AG09309 (cell line): ENCODE results near the gene ARPP19.
A peak's percentile ranks its signal among the peaks of the same experiment; 100 is the strongest.

ENCODE experiments used
- DNase-seq: peaks from one replicate; pipeline ENCODE4 v3.0.0-alpha.2; 2010; ENCODE audit warnings: low read depth
- H3K4me3 ChIP-seq: 2 replicates; pipeline ENCODE4 v1.5.1; 2011; ENCODE audit warnings: mild to moderate bottlenecking, low read depth, low read length, moderate library complexity; ENCODE audit not compliant: control insufficient read depth
- TF ChIP-seq, protein P1 (sequence below): IDR thresholded peaks from 2 replicates; pipeline ENCODE4 v1.5.1; 2011; ENCODE audit warnings: mild to moderate bottlenecking, low read depth, low read length, inconsistent platforms; ENCODE audit not compliant: insufficient read depth, control insufficient read depth; ENCODE audit errors: missing control alignments

ARPP19 gene

GRCh38 chr15:52546031-52546751 is 22.6 kb downstream of the ARPP19 start:
- no peak for DNase-seq
- H3K4me3 ChIP-seq = no peak overlapping the region
- TF ChIP-seq, protein P1, sequence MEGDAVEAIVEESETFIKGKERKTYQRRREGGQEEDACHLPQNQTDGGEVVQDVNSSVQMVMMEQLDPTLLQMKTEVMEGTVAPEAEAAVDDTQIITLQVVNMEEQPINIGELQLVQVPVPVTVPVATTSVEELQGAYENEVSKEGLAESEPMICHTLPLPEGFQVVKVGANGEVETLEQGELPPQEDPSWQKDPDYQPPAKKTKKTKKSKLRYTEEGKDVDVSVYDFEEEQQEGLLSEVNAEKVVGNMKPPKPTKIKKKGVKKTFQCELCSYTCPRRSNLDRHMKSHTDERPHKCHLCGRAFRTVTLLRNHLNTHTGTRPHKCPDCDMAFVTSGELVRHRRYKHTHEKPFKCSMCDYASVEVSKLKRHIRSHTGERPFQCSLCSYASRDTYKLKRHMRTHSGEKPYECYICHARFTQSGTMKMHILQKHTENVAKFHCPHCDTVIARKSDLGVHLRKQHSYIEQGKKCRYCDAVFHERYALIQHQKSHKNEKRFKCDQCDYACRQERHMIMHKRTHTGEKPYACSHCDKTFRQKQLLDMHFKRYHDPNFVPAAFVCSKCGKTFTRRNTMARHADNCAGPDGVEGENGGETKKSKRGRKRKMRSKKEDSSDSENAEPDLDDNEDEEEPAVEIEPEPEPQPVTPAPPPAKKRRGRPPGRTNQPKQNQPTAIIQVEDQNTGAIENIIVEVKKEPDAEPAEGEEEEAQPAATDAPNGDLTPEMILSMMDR = no peak

- TF ChIP-seq, protein P1 = no peak
- DNase-seq = no peak
- no peak overlapping the region for H3K4me3 ChIP-seq
Measured at GRCh38 chr15:52540374-52541012, 28.3 kb downstream of the ARPP19 start.

DNA sequence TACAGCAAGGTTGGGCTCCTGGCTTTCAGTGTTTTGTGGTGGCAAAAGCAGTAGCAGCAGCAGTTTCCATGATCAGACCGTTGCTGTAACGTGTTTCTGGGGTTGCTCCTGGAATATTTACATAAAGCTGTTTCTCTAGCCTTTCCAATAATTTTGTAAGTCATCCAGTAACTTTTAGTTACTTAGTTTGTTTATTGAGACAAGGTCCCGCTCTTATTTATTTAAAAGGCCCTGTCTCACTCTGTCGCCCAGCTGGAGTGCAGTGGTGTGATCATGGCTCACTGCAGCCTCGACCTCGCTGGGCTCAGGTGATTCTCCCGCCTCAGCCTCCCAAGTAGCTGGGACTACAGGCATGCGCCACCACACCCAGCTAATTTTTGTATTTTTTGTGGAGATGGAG is 31.4 kb downstream of the ARPP19 start:
- TF ChIP-seq, protein P1 = no peak
- no peak for DNase-seq
- no peak overlapping the region for H3K4me3 ChIP-seq

GRCh38 chr15:52532427-52532826 is 36.4 kb downstream of the ARPP19 start:
- TF ChIP-seq, protein P1 = no peak
- H3K4me3 ChIP-seq = no peak overlapping the region
- DNase-seq = no peak

DNA sequence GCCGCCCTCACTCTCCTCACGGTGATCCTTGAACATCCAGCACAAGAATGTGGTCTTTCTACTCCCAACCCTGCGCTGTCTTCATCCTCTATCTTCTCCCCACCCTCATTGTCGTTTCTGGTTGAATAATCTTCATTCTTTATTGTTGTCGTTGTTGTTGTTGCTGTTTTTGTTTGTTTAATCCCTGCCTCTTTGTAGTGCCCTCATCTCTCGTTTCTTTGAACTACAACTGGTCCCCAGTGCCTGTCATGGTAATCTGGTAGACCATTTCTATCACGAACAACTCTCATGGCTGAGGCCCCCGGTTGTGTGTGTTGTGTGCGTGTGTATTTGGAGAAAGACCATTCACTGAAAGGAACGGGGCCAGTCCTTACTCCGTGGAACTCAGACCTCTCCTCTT is 38.9 kb downstream of the ARPP19 start:
- TF ChIP-seq, protein P1 = no peak
- DNase-seq = no peak
- H3K4me3 ChIP-seq = no peak overlapping the region; the same call in 1 of the 2 replicates

DNA sequence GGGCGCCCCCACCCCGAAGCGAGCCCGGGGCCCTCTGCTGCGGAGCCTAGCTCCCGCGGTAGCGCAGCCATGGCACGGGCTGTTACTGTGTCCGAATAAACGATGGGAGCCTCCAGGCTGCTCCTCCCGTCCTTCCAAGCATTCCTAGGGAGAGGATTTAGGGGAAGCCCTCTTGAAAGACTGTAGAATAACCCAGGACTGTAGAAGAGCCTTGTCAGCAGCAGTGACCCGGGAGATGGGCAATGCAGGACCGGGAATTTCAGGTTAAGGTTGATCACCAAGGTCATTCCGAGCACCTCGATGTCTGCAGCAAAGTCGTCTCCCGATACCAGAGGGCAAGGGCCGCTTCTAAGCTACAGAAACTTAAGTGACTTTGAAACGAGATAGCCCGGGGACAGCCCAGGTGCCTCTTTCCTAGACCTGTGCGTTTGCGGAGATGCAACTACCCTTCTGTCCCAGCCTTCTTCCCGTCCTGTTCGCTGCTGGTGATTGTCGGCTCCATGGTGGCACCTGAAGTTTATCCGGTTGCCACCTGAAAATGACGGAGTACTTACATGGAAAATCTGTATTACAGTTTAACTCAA is 39.4 kb downstream of the ARPP19 start:
- H3K4me3 ChIP-seq = peak overlapping the region; percentile 78
- TF ChIP-seq, protein P1 = no peak
- no peak for DNase-seq
